ELR (cell line): ENCODE results near the gene ZNF764.
"Not testable (repeated sequence)": the region's sequence is repeated elsewhere in the genome, so short reads cannot be mapped to it uniquely, and the experiment has no call there.

Experiments used
- DNase-seq: peaks from one replicate; pipeline ENCODE4 v3.0.0-alpha.2; 2015; ENCODE audit warnings: low read depth

ZNF764 gene

DNA sequence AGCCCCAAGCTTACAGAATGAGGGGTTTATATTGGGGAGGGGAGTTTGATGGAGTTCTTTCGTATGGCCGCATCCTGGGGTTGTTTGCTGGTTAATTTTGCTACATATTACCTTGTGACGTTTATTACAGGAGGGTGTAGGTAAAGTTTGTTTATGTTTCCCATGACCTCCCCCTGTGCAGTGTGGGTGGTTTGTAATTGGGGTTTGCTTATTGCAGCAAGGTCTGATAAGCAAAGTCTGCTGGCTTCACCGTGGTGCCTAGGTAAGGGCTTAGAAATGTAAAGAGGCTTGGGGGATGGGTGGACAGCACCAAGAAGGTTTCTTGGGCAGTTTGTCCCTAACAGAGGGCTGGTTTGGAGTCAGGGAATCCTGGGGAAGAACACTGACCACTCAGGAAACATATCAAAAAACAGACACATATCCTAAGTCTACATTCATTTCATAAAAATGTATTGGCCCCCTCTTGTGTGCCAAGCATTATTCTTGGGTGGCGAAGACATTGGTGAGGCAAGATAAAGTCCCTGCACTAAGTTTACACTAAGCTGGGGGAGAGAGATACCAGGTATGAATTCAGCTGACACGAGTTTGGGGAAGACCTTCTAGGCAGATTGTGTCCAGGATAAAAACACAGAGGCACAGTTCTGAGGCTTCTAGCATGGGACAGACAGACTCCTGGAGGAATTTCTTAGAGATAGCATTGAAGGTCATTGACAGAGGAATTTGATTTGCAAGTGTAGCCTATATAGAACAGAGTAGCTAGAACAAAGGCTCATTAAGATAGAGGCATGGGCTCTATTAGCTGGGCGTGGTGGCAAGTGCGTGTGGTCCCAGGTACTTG is 9.5 kb downstream of the ZNF764 start:
- DNase-seq = no peak

- DNase-seq = no peak
Measured at GRCh38 chr16:30546115-30546514, 12.1 kb downstream of the ZNF764 start.

GRCh38 chr16:30543067-30543466 is 15.1 kb downstream of the ZNF764 start:
- DNase-seq = no peak

- peak; percentile 52 for DNase-seq
Measured at GRCh38 chr16:30541502-30542329, 16.5 kb downstream of the ZNF764 start.

GRCh38 chr16:30540916-30541464 is 17.2 kb downstream of the ZNF764 start:
- DNase-seq = not testable (repeated sequence)

GRCh38 chr16:30539986-30540526 is 18.1 kb downstream of the ZNF764 start:
- not testable (repeated sequence) for DNase-seq

GRCh38 chr16:30539000-30539964 is 18.9 kb downstream of the ZNF764 start:
- DNase-seq = no peak

GRCh38 chr16:30536391-30537024 is 21.7 kb downstream of the ZNF764 start:
- not testable (repeated sequence) for DNase-seq

- peak; percentile 72 for DNase-seq
Measured at GRCh38 chr16:30535777-30536190, 22.4 kb downstream of the ZNF764 start.

DNA sequence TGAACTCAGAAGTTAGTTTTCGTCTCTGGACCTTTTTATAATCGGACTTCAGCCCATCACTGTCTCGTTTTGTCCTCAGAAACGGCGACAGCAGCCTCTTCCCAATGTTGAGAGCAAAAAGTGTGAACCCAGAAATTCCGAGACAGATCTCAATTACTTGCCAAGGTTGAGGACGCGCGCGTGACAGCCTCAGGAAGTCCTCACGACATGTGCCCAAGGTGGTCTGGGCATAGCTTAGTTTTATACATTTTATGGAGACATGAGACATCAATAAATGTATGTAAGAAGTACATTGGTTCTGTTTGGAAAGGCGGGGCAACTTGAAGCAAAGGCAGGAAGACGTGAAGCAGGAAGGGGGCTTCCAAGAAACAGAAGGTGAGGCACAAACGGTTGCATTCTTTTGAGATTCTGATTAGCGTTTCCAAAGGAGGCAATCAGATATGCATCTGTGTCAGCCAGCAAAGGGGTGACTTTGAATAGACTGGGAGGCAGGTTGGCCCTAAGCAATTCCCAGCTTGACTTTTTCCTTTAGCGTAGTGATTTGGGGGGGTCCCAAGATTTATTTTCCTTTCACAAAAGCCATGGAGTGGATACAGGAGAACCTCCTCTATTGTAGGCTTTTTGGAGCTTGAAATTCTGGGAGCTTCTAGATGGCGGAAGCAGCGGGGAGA is 22.9 kb downstream of the ZNF764 start:
- DNase-seq = peak; percentile 45

DNA sequence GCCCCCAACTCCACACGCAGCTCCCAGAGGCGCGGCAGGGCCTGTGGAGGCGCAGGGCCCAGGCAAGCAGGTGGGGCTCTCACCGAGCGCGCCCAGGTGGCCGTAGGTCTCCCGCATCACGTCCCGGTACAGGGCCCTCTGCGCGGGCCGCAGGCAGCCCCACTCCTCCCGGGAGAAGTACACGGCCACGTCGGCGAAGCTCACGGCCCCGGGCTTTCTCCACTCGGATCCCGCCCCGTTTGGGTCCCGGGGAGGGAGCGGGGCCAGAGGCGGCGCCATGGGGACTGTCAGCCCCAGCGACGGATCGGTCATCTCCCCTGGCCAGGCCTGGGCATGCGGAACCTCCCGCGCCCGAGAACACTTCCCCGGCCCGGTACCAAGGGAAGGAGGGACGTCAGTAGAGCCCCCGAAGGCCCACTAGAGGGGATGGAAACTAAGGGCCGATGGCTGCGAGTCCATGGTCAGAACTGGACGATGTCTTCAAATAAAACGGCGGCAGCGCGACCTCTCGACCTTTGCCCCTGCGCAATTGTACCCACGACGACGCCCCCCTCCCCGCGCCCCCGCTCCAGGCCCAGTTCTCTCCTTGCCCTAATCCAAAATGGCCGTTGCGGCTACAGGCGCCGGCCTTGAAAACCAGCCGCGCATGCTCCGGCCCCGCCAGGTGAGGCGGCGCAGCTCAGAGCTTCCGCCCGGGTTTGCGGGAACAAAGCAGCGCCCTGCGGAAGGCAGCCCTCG is 23.6 kb downstream of the ZNF764 start, which contains the start of gene ZNF747:
TSS of gene ZNF747 (minus strand) at position 491 of the 738 bp plus-strand sequence. CDS start at position 312, 179 bp downstream.
- DNase-seq = peak; percentile 86

- peak; percentile 17 for DNase-seq
Measured at GRCh38 chr16:30533748-30534367, 24.3 kb downstream of the ZNF764 start.

GRCh38 chr16:30533146-30533522 is 25.0 kb downstream of the ZNF764 start:
- no peak for DNase-seq

DNA sequence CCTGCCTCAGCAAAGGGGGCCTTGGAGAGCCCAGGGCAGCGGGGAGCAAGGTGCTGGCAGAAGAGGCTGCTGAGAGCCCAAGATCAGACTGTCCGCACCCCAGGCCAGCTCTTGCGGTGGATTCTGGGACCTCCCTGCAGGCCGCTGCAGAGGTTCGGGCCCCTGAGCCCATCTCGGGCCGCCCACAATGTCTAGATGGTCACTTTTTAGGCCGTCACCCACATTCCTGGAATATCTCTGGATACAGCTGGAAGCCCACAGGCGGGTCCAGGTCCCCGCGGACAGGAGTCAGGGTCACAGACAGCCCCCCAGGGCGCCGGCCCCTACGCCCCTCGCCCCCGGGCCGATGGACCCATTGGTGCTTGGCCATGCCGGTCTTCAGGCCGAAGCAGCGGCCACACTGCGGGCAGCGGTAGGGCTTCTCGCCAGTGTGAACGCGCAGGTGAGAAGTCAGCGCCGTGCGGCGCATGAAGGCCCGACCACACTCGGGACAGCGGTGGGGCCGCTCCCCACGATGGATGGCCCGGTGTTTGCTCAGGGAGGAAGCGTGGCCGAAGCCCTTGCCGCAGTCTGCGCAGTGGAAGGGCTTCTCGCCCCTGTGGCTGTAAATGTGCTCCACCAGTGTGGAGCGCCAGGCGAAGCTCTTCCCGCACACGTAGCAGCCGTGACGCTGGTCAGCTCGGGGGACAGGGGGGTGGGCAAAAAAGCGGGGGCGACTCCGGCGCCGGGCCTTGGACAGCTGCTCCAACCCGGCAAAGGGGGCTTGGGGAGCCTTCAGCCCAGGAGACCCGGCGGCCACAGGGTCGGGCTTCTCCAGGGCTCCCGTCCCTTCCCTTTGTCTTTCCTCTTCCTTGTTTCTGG is 25.7 kb downstream of the ZNF764 start:
- DNase-seq = no peak

GRCh38 chr16:30530163-30531037 is 27.8 kb downstream of the ZNF764 start:
- no peak for DNase-seq

DNA sequence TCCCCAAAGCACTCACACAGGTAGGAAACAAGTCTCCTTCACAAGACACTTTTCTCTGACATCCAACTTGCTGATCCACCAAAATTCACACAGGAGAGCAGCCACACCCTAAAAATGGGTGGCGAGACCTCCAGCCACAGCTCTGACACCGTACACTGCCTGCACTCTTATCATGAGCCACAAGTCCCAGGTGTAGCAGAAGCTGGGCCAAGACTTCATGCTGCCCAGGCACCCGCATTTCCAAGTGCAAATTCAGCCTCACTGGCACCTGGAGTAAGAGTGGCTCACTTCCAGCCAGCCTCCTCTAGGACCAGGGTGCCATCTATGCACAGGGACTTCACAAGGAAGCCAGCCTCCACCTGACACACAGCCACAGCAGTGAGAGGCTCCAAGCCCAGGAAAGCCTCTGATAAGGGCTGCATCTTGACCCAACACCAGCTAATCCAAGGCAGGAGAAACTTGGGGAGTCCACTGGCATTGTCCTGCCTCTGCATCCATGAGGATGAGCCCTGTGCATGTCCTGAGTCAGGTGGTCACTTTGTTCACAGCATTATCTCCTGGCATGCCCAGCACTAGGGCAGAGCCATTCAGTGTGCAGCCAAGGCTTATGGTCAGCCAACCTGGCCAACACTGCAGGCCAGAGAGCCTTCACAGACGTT is 29.2 kb downstream of the ZNF764 start:
- DNase-seq = no peak
